ENCODE results near the gene TSHZ2. TPM values are rescaled to one million over a fixed set of nuclear protein-coding genes. Genes with fewer than 3 reads are reported as not detected.
A peak's percentile ranks its signal among the peaks of the same experiment; 100 is the strongest.

Gene TSHZ2
- total RNA-seq, 3 donors from 2014 or later, result 31.7 to 106 (median 59.6) TPM

GRCh38 chr20:52971498-52972189, 514 bp upstream of the TSHZ2 start:
- intact Hi-C loops (cut with DNase I; ENCODE audit: low total_unique reads), result no loop called here
- Histone ChIP-seq H3K9me3 (no peaks in the 10 kb centered on the region), H3K4me1 (no peaks in the 10 kb centered on the region), H3K36me3 (no peaks in the 10 kb centered on the region), H3K27ac (peak overlapping the region; percentile 91 to 96), H3K27me3 (no peaks in the 10 kb centered on the region), H3K4me3 (peak overlapping the region; percentile 66 to 78 (median 76))
- DNase-seq (ENCODE audit: low spot score in 2 of 2), result no peak
- TF ChIP-seq POLR2AphosphoS5 (IDR thresholded peaks at IDR 0.05) (no peak), CTCF (IDR thresholded peaks at IDR 0.05) (no peak), POLR2A (IDR thresholded peaks at IDR 0.05) (no peak)

GRCh38 chr20:52972965-52973819, 1.0 kb downstream of the TSHZ2 start:
- peak overlapping the region; percentile 91 to 96 for H3K27ac ChIP-seq
- no peaks in the 10 kb centered on the region for H3K9me3 ChIP-seq
- H3K36me3 ChIP-seq, result no peaks in the 10 kb centered on the region
- H3K4me1 ChIP-seq, result no peaks in the 10 kb centered on the region
- H3K4me3 ChIP-seq, result peak overlapping the region; percentile 66 to 78 (median 76)
- H3K27me3 ChIP-seq, result no peaks in the 10 kb centered on the region
- TF ChIP-seq CTCF (IDR thresholded peaks at IDR 0.05), result no peak
- TF ChIP-seq POLR2AphosphoS5 (IDR thresholded peaks at IDR 0.05), result peak in 2 of 3 donors; percentile 23 to 51
- DNase-seq (ENCODE audit: low spot score in 2 of 2), result peak in 1 of 2 donors; percentile 45
- intact Hi-C loops (cut with DNase I; ENCODE audit: low total_unique reads), result no loop called here

GRCh38 chr20:52974179-52974594, 2.0 kb downstream of the TSHZ2 start:
- Histone ChIP-seq H3K9me3 (no peaks in the 10 kb centered on the region), H3K27me3 (no peaks in the 10 kb centered on the region), H3K4me3 (peak overlapping the region; percentile 66 to 78 (median 76)), H3K4me1 (no peaks in the 10 kb centered on the region), H3K36me3 (no peaks in the 10 kb centered on the region), H3K27ac (peak overlapping the region; percentile 91 to 96)
- intact Hi-C loops (cut with DNase I; ENCODE audit: low total_unique reads), result no loop called here
- DNase-seq (ENCODE audit: low spot score in 2 of 2), result no peak
- TF ChIP-seq CTCF (IDR thresholded peaks at IDR 0.05) (no peak), POLR2A (IDR thresholded peaks at IDR 0.05) (no peak), POLR2AphosphoS5 (IDR thresholded peaks at IDR 0.05) (no peak)

- intact Hi-C loops (cut with DNase I; ENCODE audit: low total_unique reads), result no loop called here
- TF ChIP-seq POLR2A (IDR thresholded peaks at IDR 0.05) (no peak), CTCF (IDR thresholded peaks at IDR 0.05) (no peak), POLR2AphosphoS5 (IDR thresholded peaks at IDR 0.05) (no peak)
- H3K27ac ChIP-seq, result peak overlapping the region; percentile 91 to 96
- H3K4me3 ChIP-seq, result peak overlapping the region; percentile 66 to 78 (median 76)
- H3K27me3 ChIP-seq, result no peaks in the 10 kb centered on the region
- H3K36me3 ChIP-seq, result no peaks in the 10 kb centered on the region
- no peaks in the 10 kb centered on the region for H3K4me1 ChIP-seq
- H3K9me3 ChIP-seq, result no peaks in the 10 kb centered on the region
- DNase-seq (ENCODE audit: low spot score in 2 of 2), result no peak
Observed at GRCh38 chr20:52975029-52975732, 3.0 kb downstream of the TSHZ2 start.

All from breast epithelium (tissue), 4 donors.